PC-9 (cell line): ENCODE measurements around the gene MLXIP.

Source experiments
- EZH2 ChIP-seq: fragments of 200-600 bp; sonication (generic); IDR thresholded peaks from 2 replicates; pipeline ENCODE4 v1.8.0; 2017; ENCODE audit warnings: antibody characterized with exemption, low read depth
- TF ChIP-seq, protein P1 (sequence below): fragments of 200-600 bp; sonication (generic); conservative IDR thresholded peaks from 2 replicates; pipeline ENCODE4 v1.6.1; 2017; ENCODE audit warnings: mixed run types, antibody characterized with exemption, mild to moderate bottlenecking, moderate library complexity

GRCh38 chr12:122184517-122184916 lies 106.0 kb downstream of the MLXIP start:
- TF ChIP-seq, protein P1, sequence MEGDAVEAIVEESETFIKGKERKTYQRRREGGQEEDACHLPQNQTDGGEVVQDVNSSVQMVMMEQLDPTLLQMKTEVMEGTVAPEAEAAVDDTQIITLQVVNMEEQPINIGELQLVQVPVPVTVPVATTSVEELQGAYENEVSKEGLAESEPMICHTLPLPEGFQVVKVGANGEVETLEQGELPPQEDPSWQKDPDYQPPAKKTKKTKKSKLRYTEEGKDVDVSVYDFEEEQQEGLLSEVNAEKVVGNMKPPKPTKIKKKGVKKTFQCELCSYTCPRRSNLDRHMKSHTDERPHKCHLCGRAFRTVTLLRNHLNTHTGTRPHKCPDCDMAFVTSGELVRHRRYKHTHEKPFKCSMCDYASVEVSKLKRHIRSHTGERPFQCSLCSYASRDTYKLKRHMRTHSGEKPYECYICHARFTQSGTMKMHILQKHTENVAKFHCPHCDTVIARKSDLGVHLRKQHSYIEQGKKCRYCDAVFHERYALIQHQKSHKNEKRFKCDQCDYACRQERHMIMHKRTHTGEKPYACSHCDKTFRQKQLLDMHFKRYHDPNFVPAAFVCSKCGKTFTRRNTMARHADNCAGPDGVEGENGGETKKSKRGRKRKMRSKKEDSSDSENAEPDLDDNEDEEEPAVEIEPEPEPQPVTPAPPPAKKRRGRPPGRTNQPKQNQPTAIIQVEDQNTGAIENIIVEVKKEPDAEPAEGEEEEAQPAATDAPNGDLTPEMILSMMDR, result no peak
- no peak for TF ChIP-seq EZH2
